Mesendoderm (in vitro differentiated cells): ENCODE data around the gene CTIF.

ENCODE experiments used
- DNase-seq: peaks from one replicate; pipeline ENCODE4 v3.0.0; 2013
- H2AK5ac ChIP-seq: 2 replicates; pipeline ENCODE4 v1.6.1; 2013; ENCODE audit warnings: low read length, inconsistent platforms
- H2BK120ac ChIP-seq: 2 replicates; pipeline ENCODE4 v1.6.1; 2013; ENCODE audit warnings: low read depth, mild to moderate bottlenecking, low read length, moderate library complexity, mixed read lengths
- H2BK15ac ChIP-seq: replicated peaks from 2 replicates; pipeline ENCODE4 v1.6.1; 2013; ENCODE audit warnings: low read depth, mild to moderate bottlenecking, moderate library complexity
- H2BK5ac ChIP-seq: 2 replicates; pipeline ENCODE4 v1.6.1; 2013; ENCODE audit warnings: low read length, inconsistent platforms
- H3K18ac ChIP-seq: 2 replicates; pipeline ENCODE4 v1.6.1; 2013; ENCODE audit warnings: mild to moderate bottlenecking, low read length, mixed read lengths
- H3K23ac ChIP-seq: one replicate; pipeline ENCODE4 v1.6.1; 2013; ENCODE audit warnings: low read length
- H3K27ac ChIP-seq: 2 replicates; pipeline ENCODE4 v1.5.1; 2013; ENCODE audit warnings: low read depth, mild to moderate bottlenecking, inconsistent platforms, low read length, moderate library complexity
- H3K27me3 ChIP-seq: 2 replicates; pipeline ENCODE4 v1.6.1; 2013; ENCODE audit warnings: low read length, control low read depth, mild to moderate bottlenecking, inconsistent platforms; ENCODE audit not compliant: insufficient read depth, poor library complexity
- H3K36me3 ChIP-seq: 2 replicates; pipeline ENCODE4 v1.6.1; 2013; ENCODE audit warnings: low read length, inconsistent platforms; ENCODE audit not compliant: control insufficient read depth, insufficient read depth
- H3K4ac ChIP-seq: one replicate; pipeline ENCODE4 v1.6.1; 2013; ENCODE audit warnings: low read depth, mild to moderate bottlenecking, low read length, moderate library complexity
- H3K4me1 ChIP-seq: 2 replicates; pipeline ENCODE4 v1.6.1; 2013; ENCODE audit warnings: low read depth, low read length, inconsistent platforms; ENCODE audit not compliant: control insufficient read depth
- H3K4me2 ChIP-seq: 2 replicates; pipeline ENCODE4 v1.6.1; 2013; ENCODE audit warnings: low read length
- H3K4me3 ChIP-seq: 2 replicates; pipeline ENCODE4 v1.5.1; 2013; ENCODE audit warnings: mild to moderate bottlenecking, low read length
- H3K56ac ChIP-seq: one replicate; pipeline ENCODE4 v1.6.1; 2013; ENCODE audit warnings: low read length
- H3K79me1 ChIP-seq: 2 replicates; pipeline ENCODE4 v1.6.1; 2013; ENCODE audit warnings: low read length, inconsistent platforms
- H3K79me2 ChIP-seq: 2 replicates; pipeline ENCODE4 v1.6.1; 2013; ENCODE audit warnings: mild to moderate bottlenecking, low read length; ENCODE audit not compliant: control insufficient read depth, insufficient read depth
- H3K9ac ChIP-seq: 2 replicates; pipeline ENCODE4 v1.6.1; 2013; ENCODE audit warnings: low read length, inconsistent platforms
- H4K5ac ChIP-seq: one replicate; pipeline ENCODE4 v1.6.1; 2013; ENCODE audit warnings: low read length
- H4K8ac ChIP-seq: one replicate; pipeline ENCODE4 v1.6.1; 2013; ENCODE audit warnings: low read depth, mild to moderate bottlenecking, control low read depth, low read length, moderate library complexity
- WGBS: extraction: QIAGEN DNeasy Blood & Tissue Kit; methylation state at CpG from one replicate; pipeline ENCODE4 v1.1.7; 2013; ENCODE audit warnings: low lambda C conversion rate, missing lambda C conversion rate; ENCODE audit not compliant: insufficient coverage; ENCODE audit errors: extremely low coverage; 5-methylcytosine and 5-hydroxymethylcytosine counted together

The CTIF gene

GRCh38 chr18:48824231-48824970 lies 285.6 kb downstream of the CTIF start:
- no peak overlapping the region for H3K4me2 ChIP-seq
- no CpG with 5 or more reads among the region's 14 CpGs for WGBS
- H3K36me3 ChIP-seq: no peaks in the 10 kb centered on the region
- no peak overlapping the region for H2BK15ac ChIP-seq
- H3K27me3 ChIP-seq: no peaks in the 10 kb centered on the region
- H2BK5ac ChIP-seq: no peak overlapping the region
- no peak overlapping the region for H3K4ac ChIP-seq
- H3K9ac ChIP-seq: no peak overlapping the region
- no peak overlapping the region for H2AK5ac ChIP-seq
- no peak overlapping the region for H3K4me3 ChIP-seq
- H2BK120ac ChIP-seq: no peak overlapping the region
- H3K56ac ChIP-seq: peak overlapping the region; percentile 64
- H3K79me1 ChIP-seq: no peaks in the 10 kb centered on the region
- H4K5ac ChIP-seq: no peak overlapping the region
- H3K4me1 ChIP-seq: peaks cover 18% of the 10 kb centered on the region
- no peaks in the 10 kb centered on the region for H3K79me2 ChIP-seq
- H3K23ac ChIP-seq: no peak overlapping the region
- H3K27ac ChIP-seq: no peak overlapping the region
- H4K8ac ChIP-seq: no peak overlapping the region
- no peak overlapping the region for H3K18ac ChIP-seq
- no peak for DNase-seq

- Histone ChIP-seq H2BK5ac (no peak overlapping the region), H4K5ac (no peak overlapping the region), H3K79me1 (no peaks in the 10 kb centered on the region), H4K8ac (no peak overlapping the region), H2AK5ac (peak overlapping the region; percentile 33), H2BK15ac (no peak overlapping the region), H3K56ac (peak overlapping the region; percentile 64), H3K27me3 (no peaks in the 10 kb centered on the region), H3K23ac (no peak overlapping the region), H3K18ac (peak overlapping the region; percentile 9), H3K36me3 (no peaks in the 10 kb centered on the region), H2BK120ac (no peak overlapping the region), H3K4me1 (peaks cover 20% of the 10 kb centered on the region), H3K9ac (no peak overlapping the region), H3K4ac (no peak overlapping the region), H3K4me3 (no peak overlapping the region), H3K79me2 (no peaks in the 10 kb centered on the region), H3K27ac (no peak overlapping the region), H3K4me2 (no peak overlapping the region)
- DNase-seq: no peak
- WGBS: no CpG with 5 or more reads among the region's 6 CpGs
Measured at GRCh38 chr18:48825101-48825745, 286.4 kb downstream of the CTIF start.

GRCh38 chr18:48826271-48826670 lies 287.4 kb downstream of the CTIF start:
- H3K27me3 ChIP-seq: no peaks in the 10 kb centered on the region
- no peak overlapping the region for H3K4me3 ChIP-seq
- peaks cover 20% of the 10 kb centered on the region for H3K4me1 ChIP-seq
- no peak overlapping the region for H3K27ac ChIP-seq
- no peak overlapping the region for H4K8ac ChIP-seq
- H3K79me1 ChIP-seq: no peaks in the 10 kb centered on the region
- no peak overlapping the region for H3K9ac ChIP-seq
- no peak overlapping the region for H3K4ac ChIP-seq
- no peak for DNase-seq
- H2BK15ac ChIP-seq: no peak overlapping the region
- H3K23ac ChIP-seq: no peak overlapping the region
- H3K79me2 ChIP-seq: no peaks in the 10 kb centered on the region
- no peaks in the 10 kb centered on the region for H3K36me3 ChIP-seq
- H3K4me2 ChIP-seq: no peak overlapping the region
- H2AK5ac ChIP-seq: no peak overlapping the region
- H3K18ac ChIP-seq: no peak overlapping the region
- WGBS: no CpG with 5 or more reads among the region's 7 CpGs
- H2BK120ac ChIP-seq: no peak overlapping the region
- H4K5ac ChIP-seq: no peak overlapping the region
- H2BK5ac ChIP-seq: no peak overlapping the region
- no peak overlapping the region for H3K56ac ChIP-seq

GRCh38 chr18:48826806-48827205 lies 288.0 kb downstream of the CTIF start:
- Histone ChIP-seq H3K4ac (no peak overlapping the region), H4K8ac (no peak overlapping the region), H3K4me2 (no peak overlapping the region), H2BK5ac (no peak overlapping the region), H3K56ac (peak overlapping the region; percentile 87), H3K9ac (no peak overlapping the region), H3K23ac (no peak overlapping the region), H2BK15ac (no peak overlapping the region), H3K79me1 (no peaks in the 10 kb centered on the region), H3K79me2 (no peaks in the 10 kb centered on the region), H3K27ac (no peak overlapping the region), H3K4me1 (peaks cover 20% of the 10 kb centered on the region), H4K5ac (no peak overlapping the region), H3K27me3 (no peaks in the 10 kb centered on the region), H3K36me3 (no peaks in the 10 kb centered on the region), H3K18ac (no peak overlapping the region), H3K4me3 (no peak overlapping the region), H2BK120ac (no peak overlapping the region), H2AK5ac (no peak overlapping the region)
- WGBS: no CpG with 5 or more reads among the region's 8 CpGs
- DNase-seq: no peak

GRCh38 chr18:48827291-48828193 lies 288.7 kb downstream of the CTIF start:
- no peaks in the 10 kb centered on the region for H3K79me2 ChIP-seq
- no peak overlapping the region for H4K8ac ChIP-seq
- H3K4me2 ChIP-seq: peak overlapping the region; percentile 55
- peak overlapping the region; percentile 71 for H3K18ac ChIP-seq
- H2BK15ac ChIP-seq: no peak overlapping the region
- peak overlapping the region; percentile 81 for H2AK5ac ChIP-seq
- H3K27ac ChIP-seq: peak overlapping the region; percentile 68
- no peak overlapping the region for H3K4me3 ChIP-seq
- no peak overlapping the region for H3K4ac ChIP-seq
- no peaks in the 10 kb centered on the region for H3K79me1 ChIP-seq
- no CpG with 5 or more reads among the region's 21 CpGs for WGBS
- H3K36me3 ChIP-seq: no peaks in the 10 kb centered on the region
- no peak overlapping the region for H4K5ac ChIP-seq
- peaks cover 22% of the 10 kb centered on the region for H3K4me1 ChIP-seq
- H3K23ac ChIP-seq: no peak overlapping the region
- H3K9ac ChIP-seq: peak overlapping the region; percentile 30
- H3K27me3 ChIP-seq: no peaks in the 10 kb centered on the region
- peak overlapping the region; percentile 87 for H3K56ac ChIP-seq
- no peak overlapping the region for H2BK5ac ChIP-seq
- peak; percentile 87 for DNase-seq
- H2BK120ac ChIP-seq: peak overlapping the region; percentile 49
